GOT3 (cell line): ENCODE data around the gene CILP2.
A peak's percentile ranks its signal among the peaks of the same experiment; 100 is the strongest.

ENCODE experiments used
- DNase-seq: peaks from one replicate; lab custom pipeline; 2025; ENCODE audit warnings: mixed read lengths; lab: John Stamatoyannopoulos, UW

The CILP2 gene

DNA sequence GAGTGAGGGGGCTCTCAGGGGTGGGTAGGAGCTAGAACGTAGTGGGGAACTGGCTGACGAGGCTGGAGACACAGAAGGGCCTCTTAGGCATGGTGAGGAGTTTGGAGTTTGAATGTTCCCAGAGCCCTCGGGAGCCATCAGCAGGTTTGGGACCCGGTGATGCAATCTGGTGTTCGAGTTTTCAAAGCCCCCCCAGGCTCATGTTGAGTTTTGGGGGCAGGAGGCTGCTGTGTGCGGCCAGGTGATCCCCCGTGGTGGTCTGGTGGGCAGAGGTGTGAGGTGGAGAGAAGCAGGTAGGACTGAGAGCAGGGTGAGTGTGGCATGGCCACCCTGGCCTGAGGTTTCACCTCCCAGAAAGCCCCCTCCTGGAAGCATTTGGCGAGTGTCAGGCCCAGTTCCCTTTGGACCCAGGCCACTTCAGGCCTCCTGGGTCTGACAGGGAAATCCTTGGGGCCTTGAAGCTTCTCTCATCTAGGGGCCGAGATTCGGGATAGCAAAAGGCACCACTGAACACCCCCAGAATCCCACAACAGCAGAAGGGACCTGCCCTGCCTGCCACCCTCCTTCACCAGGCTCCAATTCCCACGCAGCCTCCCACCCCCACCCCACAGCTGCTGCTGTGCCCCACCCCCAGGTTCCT lies 8.2 kb upstream of the CILP2 start:
- DNase-seq: no peak

DNA sequence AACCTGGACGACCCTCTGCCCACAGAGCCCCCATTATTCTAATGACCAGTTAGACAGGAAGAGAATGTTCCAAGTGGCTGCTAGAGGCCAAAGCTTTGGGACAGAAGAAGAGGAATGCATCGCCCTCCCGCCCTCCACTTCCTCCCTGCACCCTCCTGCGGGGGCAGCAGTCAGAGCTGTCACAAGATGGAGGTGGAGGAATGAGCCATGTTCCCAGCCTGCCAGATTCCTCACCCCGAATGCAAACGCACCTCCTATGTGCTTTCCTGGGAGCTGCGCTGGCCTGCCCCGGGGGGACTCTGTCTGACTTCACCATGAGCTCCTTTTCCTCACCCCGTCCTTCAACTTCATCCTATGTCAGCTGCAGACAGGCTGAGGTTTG lies 7.7 kb upstream of the CILP2 start:
- no peak for DNase-seq

DNA sequence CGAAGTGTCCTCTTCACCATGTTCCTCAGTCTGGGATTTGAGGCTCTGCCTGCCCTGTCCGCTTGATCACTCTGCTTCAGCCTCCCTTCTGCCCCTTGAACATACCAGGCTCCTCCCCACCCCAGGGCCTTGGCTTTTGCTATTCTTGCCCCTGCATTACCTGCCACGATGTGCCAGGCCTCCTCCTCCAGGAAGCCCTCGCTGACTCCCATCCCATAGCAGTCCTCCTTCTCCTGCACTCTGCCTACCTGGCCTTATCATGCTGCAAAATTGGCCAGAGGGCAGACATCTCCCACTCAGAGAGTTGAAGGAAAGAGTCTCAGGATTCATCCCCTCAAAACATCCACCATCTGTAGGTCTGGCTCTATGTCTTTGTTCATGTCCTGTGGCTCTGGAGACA lies 7.2 kb upstream of the CILP2 start:
- DNase-seq: no peak

DNA sequence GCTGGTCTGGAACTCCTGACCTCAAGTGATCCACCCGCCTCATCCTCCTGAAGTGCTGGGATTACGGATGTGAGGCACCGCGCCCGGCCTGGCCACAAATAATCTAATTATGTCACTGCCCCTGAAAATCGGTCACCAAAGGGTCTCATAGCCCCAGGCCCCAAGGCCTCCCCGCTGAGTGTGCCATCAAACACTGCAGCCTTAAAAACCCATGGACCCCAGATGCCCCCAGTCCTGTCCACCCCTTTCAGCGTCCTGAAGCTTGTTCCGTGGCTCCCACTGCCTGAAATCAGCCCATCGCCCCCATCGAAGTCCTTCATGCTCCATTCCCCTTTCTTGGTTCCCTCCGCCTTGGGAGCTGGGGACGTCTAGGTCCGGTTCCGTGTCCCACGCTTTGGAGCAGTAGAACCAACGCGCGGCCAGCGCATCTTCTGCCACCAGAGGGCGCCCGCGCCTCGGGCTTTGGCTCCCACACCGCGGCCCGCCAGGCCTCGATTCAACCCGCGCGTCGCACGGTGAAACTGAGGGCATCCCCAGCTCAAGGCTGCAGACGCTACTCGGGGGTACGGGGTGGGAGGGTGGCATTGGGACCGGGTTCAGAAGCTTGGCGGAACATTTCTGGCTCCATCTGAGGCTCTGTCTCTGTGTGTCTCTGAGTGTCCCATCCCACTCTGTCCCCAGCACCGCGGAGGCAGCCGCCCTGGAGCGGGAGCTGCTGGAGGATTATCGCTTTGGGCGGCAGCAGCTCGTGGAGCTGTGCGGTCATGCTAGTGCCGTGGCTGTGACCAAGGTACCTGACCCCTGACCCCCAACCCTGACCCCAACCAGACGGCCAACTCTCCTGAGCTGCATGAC lies 5.9 kb upstream of the CILP2 start:
- DNase-seq: peak; percentile 38

DNA sequence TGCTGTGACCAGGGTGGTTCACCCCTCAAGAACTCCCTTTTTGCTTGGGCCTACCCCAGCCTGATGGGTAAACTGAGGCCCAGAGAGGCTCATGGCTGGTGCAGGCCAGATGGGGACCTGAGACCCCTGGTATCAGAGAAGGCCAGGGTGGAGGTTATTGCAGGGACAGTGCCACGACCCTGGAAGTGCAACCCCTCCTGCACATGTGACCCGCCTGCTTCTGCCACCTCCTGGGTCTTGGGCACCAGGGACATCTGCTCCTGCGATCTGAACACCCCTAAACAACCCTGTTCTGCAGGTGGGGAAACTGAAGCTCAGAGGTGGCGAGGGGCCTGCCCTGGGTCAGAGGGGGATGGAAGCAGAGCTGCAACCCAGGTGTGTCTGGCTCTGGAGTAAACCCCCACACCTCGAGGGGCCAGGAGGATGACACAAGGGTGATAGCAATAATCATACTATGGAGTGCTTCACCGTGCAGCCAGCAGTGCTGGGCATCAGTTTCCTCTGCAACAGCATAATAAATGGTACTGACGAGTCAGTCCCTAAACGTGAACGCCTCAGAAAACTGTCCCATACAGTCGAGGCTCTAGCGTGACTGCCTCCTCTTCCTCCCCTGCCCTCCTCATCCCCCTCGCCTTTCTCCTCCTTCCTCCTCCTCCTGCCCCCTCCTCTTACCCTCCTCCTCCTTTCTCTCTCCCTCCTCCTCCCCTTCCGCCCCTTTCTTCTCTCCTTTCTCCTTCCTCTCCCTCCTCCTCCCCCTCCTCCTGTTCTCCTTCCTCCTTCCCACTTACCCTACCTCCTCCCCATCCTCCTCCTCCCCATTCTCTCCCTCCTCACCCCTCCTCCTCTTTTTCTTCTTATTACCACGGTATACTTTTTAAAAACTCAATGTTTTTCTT lies 5.0 kb upstream of the CILP2 start:
- DNase-seq: no peak

DNA sequence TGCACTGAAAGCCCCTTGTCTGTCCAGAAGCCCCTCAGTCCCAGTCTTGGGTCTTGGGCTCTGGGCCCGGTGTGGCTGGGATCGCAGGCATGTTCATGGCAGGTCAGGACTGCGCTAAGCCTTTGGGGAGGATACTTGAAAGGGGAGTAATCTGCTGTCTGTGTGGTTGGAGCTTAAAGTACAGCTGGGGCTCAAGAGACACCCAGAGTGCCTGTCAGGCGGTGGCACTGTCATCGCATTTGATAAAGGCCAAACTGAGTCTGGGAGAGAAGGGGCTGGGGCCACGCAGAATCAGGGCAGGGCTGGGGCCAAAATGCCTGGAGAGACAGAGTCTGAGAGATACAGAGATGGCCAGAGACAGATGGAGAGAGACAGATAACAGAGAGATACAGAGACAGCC lies 4.2 kb upstream of the CILP2 start:
- no peak for DNase-seq

DNA sequence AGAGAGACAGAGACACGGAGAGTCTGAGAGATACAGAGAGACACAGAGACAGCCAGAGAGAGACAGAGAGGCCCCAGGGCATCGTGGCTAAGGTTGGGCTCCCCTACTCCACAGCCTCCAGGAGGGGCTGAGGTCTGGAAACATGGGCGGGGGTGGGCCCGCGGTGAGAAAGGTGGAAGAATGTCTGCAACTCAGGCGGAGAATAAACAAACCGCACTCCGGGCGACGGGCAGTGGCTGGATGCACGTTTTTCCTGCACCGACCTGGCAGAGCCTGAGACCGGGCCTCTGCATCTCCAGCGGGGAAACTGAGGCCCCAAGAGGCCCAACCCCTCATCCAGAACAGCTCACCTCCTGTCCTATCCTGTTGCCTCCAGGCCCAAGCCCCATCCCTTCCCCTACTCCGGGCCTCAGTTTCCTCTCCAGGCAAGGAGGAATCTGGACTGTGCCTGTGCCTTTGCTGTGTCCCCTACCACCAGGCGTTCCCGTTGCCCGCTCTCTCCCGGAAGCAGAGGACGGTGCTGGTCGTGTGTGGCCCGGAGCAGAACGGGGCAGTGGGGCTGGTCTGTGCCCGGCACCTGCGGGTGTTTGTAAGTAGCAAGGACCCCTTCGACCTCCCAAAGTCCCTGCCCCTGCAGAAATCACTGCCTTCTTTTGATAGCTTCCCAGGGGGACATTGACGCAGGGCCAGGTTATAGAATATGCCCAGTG lies 3.4 kb upstream of the CILP2 start:
- no peak for DNase-seq

DNA sequence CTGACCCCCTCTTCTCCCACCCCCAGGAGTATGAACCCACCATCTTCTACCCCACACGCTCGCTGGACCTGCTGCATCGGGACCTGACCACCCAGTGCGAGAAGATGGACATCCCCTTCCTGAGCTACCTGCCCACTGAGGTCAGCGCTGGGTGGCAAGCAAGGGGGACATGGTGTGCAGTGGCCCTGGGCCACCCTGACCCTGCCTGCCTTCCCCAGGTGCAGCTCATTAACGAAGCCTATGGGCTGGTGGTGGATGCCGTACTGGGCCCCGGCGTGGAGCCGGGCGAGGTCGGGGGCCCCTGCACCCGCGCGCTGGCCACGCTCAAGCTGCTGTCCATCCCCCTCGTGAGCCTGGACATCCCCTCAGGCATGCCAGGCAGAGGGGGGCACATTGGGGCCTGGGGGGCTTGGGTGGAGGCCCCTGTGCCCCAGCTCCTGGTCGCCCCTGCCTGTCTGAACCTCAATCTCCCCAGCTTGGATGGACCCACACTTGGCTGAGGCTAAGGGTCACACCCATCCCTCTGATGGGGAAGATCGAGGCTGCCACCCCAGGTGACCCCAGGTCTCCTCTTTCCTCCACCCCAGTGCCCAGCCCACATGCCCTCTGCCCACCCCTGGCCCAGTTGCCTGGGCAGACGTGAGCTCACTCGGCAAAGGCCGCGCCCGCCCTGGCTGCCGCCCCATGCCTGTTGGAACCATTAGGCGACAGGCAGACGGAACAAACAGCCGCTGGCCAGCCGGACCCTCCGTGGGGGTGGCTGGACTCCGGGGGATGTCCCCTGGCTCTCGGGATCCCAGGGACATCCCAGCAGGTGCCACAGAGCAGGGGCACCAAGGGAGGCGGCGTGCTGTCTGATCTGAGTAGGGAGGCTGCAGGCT lies 2.5 kb upstream of the CILP2 start:
- DNase-seq: no peak

DNA sequence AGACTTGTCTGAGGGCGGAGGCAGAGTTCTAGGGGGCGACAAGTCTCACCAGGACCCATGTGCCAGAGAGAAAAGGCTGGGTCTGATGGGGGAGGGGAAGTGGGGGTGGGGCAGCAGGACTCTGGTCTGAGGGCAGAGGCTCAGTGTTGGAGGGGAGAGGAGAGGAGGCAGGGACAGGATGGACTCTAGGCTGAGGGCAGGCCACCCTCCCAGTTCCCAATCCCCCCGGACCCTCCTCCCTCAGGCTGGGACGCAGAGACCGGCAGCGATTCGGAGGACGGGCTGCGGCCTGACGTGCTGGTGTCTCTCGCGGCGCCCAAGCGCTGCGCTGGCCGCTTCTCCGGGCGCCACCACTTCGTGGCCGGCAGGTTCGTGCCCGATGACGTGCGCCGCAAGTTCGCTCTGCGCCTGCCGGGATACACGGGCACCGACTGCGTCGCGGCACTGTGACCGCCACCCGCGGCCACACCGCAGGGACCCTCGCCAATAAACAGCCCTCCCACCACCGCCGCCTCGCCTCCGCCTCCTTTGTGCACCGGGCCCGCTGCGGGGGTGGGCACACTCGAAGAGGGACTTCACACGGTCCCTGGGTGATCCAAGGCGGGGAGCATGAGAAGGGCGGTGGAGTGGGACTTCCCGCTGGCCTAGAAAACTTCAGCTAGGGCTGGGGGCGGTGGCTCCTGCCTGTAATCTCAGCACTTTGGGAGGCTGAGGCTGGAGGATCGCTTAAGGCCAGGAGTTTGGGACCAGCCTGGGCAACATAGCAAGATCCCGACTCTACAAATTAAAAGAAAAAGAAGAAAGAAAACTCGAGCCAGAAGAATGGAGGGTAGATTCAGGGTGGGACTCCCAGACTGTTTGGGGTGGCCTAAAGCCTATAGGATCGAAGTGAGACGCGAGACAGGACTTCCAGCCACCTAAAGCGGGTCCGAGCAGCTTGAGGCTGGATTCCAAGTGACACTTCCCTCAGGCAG lies 703 bp upstream of the CILP2 start:
- DNase-seq: no peak

DNA sequence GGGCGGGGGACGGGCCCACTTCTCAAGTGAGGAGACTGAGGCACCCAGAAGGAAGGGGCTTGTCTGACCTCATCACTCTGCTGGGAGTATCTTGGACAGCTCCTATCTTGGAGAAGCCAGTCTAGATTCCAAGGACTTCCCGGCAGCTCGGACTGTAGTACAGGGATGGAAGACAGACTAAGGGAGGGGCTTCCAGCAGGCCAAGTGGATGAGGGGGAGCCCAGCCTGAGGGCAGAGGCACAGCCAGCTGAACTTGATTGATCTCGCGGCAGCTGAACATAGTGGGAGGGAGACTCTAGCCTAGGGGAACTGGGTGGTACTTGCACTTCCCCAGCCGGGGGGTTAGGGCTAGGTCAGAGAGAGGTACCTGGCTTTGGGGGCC lies 711 bp downstream of the CILP2 start:
- DNase-seq: no peak

DNA sequence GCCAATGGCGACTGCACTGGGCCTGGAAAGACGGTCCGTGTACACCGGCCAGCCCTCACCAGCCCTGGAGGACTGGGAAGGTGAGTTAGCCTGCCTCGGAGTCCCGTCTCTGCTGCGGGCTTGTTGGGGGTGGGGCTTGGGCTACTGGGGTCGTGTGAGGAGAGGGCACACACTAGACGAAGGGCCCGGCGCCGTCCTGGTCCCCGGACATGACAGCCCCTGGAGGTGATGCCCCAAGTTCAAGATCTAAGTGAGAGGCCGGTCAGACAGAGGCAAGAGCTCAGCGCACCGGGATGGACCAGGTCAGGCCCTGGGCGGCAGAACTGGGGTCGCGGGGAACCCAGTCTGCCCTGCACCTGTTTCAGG lies 1.6 kb downstream of the CILP2 start:
- no peak for DNase-seq

DNA sequence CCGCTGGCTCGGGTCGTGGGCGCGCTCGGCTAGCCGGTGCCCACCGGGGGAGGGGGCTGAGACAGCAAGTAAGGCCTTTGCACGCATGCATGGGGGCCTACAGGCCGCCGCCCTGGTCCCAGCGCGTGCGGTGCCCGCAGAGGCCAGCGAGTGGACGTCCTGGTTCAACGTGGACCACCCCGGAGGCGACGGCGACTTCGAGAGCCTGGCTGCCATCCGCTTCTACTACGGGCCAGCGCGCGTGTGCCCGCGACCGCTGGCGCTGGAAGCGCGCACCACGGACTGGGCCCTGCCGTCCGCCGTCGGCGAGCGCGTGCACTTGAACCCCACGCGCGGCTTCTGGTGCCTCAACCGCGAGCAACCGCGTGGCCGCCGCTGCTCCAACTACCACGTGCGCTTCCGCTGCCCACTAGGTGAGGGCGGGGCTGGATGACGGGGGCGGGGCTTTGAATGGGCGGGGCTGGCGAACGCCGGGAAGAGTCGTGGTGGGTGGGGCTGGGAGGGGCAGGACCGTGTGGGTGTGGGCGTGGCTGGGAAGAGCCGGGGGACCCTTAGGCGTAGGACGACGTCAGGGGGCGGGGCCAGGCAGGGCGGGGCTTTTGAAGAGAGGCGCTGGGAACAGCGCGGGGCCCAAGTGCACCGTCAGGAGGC lies 2.1 kb downstream of the CILP2 start:
- no peak for DNase-seq

DNA sequence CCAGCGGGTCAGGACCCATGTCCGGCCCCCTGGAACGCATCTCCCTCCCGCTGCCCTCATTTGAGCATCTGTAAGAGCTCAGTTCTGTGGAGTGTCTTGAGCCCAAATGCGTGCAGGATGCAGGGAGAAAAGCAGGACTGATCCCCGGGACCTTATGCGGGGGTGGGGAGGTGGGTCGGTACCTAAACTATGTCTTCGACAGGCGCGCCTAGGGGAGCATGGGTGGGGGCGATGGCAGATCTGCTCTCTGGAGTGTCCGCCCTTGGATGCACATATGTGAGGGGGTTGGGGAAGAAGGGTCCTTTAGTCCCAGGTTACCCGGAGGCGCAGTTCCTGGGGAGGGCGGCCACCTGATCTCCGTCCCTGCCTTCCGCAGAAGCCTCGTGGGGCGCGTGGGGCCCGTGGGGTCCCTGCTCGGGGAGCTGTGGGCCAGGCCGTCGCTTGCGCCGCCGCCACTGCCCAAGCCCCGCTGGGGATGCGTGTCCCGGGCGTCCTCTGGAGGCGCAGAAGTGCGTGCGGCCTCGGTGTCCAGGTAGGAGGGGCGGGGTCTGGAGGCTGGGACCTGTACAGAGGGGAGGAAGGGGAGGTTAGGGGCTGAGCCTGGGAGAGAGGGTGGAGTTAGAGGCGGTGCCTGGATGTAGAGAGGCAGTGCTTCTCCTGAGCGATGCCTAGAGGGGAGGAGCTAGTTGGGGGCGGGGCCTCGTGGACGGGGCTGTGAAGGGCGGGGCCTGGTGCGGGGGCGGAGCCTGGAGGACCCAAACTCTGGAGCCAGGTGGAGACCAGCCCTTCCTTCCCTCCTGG lies 2.9 kb downstream of the CILP2 start:
- DNase-seq: no peak

DNA sequence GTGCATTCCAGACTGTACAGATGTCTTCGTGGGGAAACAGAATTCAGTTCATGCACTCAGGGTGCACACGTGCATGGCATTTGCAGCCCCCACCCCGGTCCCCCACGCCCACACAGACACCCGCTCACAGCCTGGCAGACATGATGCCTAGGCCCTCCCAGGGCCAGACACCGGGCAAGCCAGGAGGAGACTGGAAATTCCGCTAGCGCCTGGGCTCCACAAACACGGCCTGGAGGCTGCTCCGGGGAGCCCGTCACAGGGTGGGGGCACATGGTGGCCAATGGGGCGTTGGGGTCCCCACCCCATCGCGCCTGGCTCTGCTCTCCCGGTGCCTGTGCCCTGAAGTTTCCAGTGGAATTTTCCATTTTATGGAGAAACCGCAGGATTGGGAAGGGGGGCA lies 3.6 kb downstream of the CILP2 start:
- no peak for DNase-seq

DNA sequence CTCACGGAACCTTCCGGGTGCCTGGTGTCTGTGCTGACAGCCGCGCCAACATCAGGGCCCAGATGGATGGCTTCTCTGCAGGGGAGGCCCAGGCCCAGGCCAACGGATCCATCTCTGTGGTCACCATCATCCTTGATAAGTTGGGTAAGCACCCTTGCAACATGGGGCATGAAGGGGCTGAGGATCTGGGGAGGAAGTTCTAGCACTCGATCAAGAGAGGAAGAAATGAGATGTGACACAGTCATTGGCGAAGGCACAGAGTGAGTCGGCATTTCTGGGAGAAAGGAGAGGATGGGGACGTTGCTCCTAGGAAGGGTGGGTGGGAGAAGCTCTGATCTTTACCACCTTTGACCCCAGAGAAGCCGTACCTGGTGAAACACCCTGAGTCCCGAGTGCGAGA lies 4.4 kb downstream of the CILP2 start:
- DNase-seq: no peak

DNA sequence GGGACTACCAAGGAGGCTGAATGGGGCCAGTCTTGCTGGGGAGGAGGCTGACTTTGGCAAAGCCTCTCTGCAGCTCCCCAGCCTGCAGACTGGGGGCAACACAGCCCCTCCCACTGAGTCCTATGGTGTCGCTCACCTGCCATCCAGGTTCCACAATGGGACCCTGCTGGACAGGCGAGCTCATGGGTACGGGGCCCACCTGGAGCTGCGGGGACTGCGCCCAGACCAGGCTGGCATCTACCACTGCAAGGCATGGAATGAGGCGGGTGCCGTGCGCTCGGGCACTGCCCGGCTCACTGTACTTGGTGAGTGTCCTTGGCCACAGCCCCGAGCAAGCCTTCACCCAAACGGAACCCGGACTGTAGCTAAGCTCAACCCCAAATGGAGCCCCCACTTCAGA lies 5.0 kb downstream of the CILP2 start:
- DNase-seq: no peak

DNA sequence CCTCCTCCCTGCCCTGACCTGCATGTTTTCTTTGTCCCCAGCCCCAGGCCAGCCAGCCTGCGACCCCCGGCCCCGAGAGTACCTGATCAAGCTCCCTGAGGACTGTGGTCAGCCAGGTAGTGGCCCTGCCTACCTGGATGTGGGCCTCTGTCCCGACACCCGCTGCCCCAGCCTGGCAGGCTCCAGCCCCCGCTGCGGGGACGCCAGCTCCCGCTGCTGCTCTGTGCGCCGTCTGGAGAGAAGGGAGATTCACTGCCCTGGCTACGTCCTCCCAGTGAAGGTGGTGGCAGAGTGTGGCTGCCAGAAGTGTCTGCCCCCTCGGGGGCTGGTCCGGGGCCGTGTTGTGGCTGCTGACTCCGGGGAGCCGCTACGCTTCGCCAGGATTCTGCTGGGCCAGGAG lies 5.6 kb downstream of the CILP2 start:
- DNase-seq: no peak

DNA sequence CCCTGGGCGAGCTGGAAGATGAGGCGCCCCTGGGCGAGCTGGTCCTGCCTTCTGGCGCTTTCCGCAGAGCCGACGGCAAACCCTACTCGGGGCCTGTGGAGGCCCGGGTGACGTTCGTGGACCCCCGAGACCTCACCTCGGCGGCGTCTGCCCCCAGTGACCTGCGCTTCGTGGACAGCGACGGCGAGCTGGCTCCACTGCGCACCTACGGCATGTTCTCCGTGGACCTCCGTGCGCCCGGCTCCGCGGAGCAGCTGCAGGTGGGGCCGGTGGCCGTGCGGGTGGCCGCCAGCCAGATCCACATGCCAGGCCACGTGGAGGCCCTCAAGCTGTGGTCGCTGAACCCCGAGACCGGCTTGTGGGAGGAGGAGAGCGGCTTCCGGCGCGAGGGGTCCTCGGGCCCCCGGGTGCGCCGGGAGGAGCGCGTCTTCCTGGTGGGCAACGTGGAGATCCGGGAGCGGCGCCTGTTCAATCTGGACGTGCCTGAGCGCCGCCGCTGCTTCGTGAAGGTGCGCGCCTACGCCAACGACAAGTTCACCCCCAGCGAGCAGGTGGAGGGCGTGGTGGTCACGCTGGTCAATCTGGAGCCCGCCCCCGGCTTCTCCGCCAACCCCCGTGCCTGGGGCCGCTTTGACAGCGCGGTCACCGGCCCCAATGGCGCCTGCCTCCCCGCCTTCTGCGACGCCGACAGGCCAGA lies 6.3 kb downstream of the CILP2 start:
- DNase-seq: no peak
